HG03565 (cell line): ENCODE data around the gene PLD2.
"Not testable (repeated sequence)": the region's sequence is repeated elsewhere in the genome, so short reads cannot be mapped to it uniquely, and the experiment has no call there.

Source experiments
- ATAC-seq: cut with Tn5 transposase; IDR thresholded peaks from one replicate; pipeline ENCODE4 v1.9.1; 2021; ENCODE audit warnings: mild to moderate bottlenecking, moderate library complexity; ENCODE audit not compliant: unreplicated experiment

The PLD2 gene

GRCh38 chr17:4853208-4853671 is 46.3 kb downstream of the PLD2 start:
- no peak for ATAC-seq

GRCh38 chr17:4854111-4854681 is 47.2 kb downstream of the PLD2 start:
- no peak for ATAC-seq

- ATAC-seq, result no peak
Measured at GRCh38 chr17:4856271-4856936, 49.5 kb downstream of the PLD2 start.

- no peak for ATAC-seq
Measured at GRCh38 chr17:4856937-4857314, 50.0 kb downstream of the PLD2 start.

- not testable (repeated sequence) for ATAC-seq
Measured at GRCh38 chr17:4857347-4857746, 50.4 kb downstream of the PLD2 start.

GRCh38 chr17:4858068-4858881 is 51.3 kb downstream of the PLD2 start:
- ATAC-seq, result no peak

GRCh38 chr17:4858882-4859260 is 51.9 kb downstream of the PLD2 start:
- no peak for ATAC-seq

GRCh38 chr17:4859816-4860625 is 53.1 kb downstream of the PLD2 start:
- ATAC-seq, result no peak

- ATAC-seq, result no peak
Measured at GRCh38 chr17:4860651-4861050, 53.7 kb downstream of the PLD2 start.

- ATAC-seq, result no peak
Measured at GRCh38 chr17:4861052-4861451, 54.1 kb downstream of the PLD2 start.

- ATAC-seq, result no peak
Measured at GRCh38 chr17:4862720-4863119, 55.8 kb downstream of the PLD2 start.

- no peak for ATAC-seq
Measured at GRCh38 chr17:4863321-4863720, 56.4 kb downstream of the PLD2 start.

GRCh38 chr17:4867535-4867934 is 60.6 kb downstream of the PLD2 start:
- ATAC-seq, result not testable (repeated sequence)

- not testable (repeated sequence) for ATAC-seq
Measured at GRCh38 chr17:4869058-4869998, 62.4 kb downstream of the PLD2 start.

- ATAC-seq, result no peak
Measured at GRCh38 chr17:4870855-4871254, 63.9 kb downstream of the PLD2 start.

GRCh38 chr17:4872786-4873185 is 65.8 kb downstream of the PLD2 start:
- ATAC-seq, result no peak
